KMS-11 (cell line): Measurements from ENCODE around the gene SMIM33.

ENCODE experiments used
- H2AFZ ChIP-seq: fragments of 200-600 bp; sonication (generic); 2 replicates; pipeline ENCODE4 v1.6.1; 2016; ENCODE audit warnings: antibody characterized with exemption, mixed run types, low read depth
- H3K27ac ChIP-seq: fragments of 200-600 bp; sonication (generic); 2 replicates; pipeline ENCODE4 v1.6.1; 2016; ENCODE audit warnings: mild to moderate bottlenecking, mixed run types
- H3K27me3 ChIP-seq: fragments of 200-600 bp; sonication (generic); 2 replicates; pipeline ENCODE4 v1.6.1; 2017; ENCODE audit warnings: mild to moderate bottlenecking, low read depth, mixed run types, moderate library complexity; ENCODE audit not compliant: insufficient read depth
- H3K36me3 ChIP-seq: fragments of 200-600 bp; sonication (generic); 2 replicates; pipeline ENCODE4 v1.6.1; 2017; ENCODE audit warnings: mild to moderate bottlenecking, mixed run types; ENCODE audit not compliant: insufficient read depth
- H3K4me1 ChIP-seq: fragments of 200-600 bp; sonication (generic); 2 replicates; pipeline ENCODE4 v1.6.1; 2016; ENCODE audit warnings: mild to moderate bottlenecking, low read depth, mixed run types; ENCODE audit not compliant: poor library complexity, severe bottlenecking
- H3K4me2 ChIP-seq: fragments of 200-600 bp; sonication (generic); 2 replicates; pipeline ENCODE4 v1.7.0; 2016; ENCODE audit warnings: mild to moderate bottlenecking, mixed run types
- H3K4me3 ChIP-seq: fragments of 200-600 bp; sonication (generic); IDR thresholded peaks from 2 replicates; pipeline ENCODE4 v1.6.1; 2017; ENCODE audit warnings: low read depth, low read length, mixed read lengths; ENCODE audit not compliant: insufficient read depth
- H3K79me2 ChIP-seq: fragments of 200-600 bp; sonication (generic); 2 replicates; pipeline ENCODE4 v1.6.1; 2016; ENCODE audit warnings: low read depth, mixed run types; ENCODE audit not compliant: insufficient read depth
- H3K9ac ChIP-seq: fragments of 200-600 bp; sonication (generic); 2 replicates; pipeline ENCODE4 v1.6.1; 2016; ENCODE audit warnings: mild to moderate bottlenecking, mixed run types
- H4K20me1 ChIP-seq: fragments of 200-600 bp; sonication (generic); 2 replicates; pipeline ENCODE4 v1.6.1; 2016; ENCODE audit warnings: mild to moderate bottlenecking, mixed run types; ENCODE audit not compliant: insufficient read depth
- TF ChIP-seq, protein P1 (sequence below): fragments of 200-600 bp; sonication (generic); conservative IDR thresholded peaks from 2 replicates; pipeline ENCODE4 v1.6.1; 2017; ENCODE audit warnings: low read depth, mild to moderate bottlenecking, antibody characterized with exemption, low read length, moderate library complexity, mixed read lengths

SMIM33 gene

DNA sequence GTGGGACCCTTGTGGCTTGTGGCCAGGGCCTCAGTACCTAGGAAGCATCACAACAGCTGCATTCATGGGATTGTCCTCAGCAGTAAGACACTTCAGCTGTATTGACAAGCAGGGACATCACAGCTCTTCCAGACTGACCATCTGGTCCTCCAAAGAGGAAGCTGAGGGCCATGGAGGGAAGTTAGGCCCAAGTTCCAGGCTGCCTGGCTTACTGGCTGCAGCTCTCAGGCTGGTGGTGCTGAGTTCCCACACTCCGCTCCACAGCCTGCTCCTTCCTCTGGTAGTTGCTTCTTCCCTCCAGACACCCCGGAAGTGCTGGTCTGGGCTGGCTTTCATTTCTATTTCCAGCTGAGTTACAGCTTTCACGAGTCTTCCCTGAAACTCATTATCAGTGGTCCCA is 17.5 kb downstream of the SMIM33 start:
- H3K4me1 ChIP-seq, result peaks cover 4% of the 10 kb centered on the region

DNA sequence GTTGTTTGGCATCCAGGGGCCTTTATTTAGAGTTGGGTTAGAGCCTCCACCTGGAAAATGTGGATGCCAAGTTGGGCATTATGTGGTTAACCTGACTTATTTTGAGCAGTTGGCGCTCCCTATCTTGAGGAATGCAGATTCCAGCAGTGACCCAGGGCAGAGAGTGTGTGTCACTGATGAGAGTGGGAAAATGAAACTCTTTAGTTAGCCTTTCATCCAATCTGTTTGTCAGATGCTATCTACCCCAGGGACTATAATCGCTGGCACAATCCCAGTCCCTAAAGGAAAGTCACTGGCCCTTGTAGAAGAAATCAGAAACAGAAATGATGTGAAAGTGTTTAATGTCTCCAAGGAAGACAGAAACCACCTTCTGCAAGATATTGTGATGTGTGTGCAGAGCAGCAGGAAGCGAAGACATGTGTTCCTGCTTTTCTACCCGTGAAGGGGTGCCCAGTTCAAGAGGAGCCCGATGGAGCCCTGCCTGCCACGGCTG is 21.9 kb downstream of the SMIM33 start:
- Histone ChIP-seq H3K4me1 (no peaks in the 10 kb centered on the region), H3K4me2 (no peak overlapping the region), H3K79me2 (no peaks in the 10 kb centered on the region), H3K27ac (no peak overlapping the region), H3K36me3 (no peaks in the 10 kb centered on the region), H4K20me1 (no peaks in the 10 kb centered on the region), H3K4me3 (no peak overlapping the region), H3K27me3 (no peaks in the 10 kb centered on the region), H2AFZ (no peak overlapping the region), H3K9ac (no peak overlapping the region)
- TF ChIP-seq, protein P1, sequence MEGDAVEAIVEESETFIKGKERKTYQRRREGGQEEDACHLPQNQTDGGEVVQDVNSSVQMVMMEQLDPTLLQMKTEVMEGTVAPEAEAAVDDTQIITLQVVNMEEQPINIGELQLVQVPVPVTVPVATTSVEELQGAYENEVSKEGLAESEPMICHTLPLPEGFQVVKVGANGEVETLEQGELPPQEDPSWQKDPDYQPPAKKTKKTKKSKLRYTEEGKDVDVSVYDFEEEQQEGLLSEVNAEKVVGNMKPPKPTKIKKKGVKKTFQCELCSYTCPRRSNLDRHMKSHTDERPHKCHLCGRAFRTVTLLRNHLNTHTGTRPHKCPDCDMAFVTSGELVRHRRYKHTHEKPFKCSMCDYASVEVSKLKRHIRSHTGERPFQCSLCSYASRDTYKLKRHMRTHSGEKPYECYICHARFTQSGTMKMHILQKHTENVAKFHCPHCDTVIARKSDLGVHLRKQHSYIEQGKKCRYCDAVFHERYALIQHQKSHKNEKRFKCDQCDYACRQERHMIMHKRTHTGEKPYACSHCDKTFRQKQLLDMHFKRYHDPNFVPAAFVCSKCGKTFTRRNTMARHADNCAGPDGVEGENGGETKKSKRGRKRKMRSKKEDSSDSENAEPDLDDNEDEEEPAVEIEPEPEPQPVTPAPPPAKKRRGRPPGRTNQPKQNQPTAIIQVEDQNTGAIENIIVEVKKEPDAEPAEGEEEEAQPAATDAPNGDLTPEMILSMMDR, result no peak

More for the DNA sequence above, 17.5 kb downstream of the SMIM33 start:
- H3K4me3 ChIP-seq, result no peak overlapping the region
- no peaks in the 10 kb centered on the region for H3K27me3 ChIP-seq
- H3K27ac ChIP-seq, result no peak overlapping the region
- no peak overlapping the region for H3K4me2 ChIP-seq
- TF ChIP-seq, protein P1, result no peak
- H4K20me1 ChIP-seq, result no peaks in the 10 kb centered on the region
- H2AFZ ChIP-seq, result no peak overlapping the region
- H3K79me2 ChIP-seq, result no peaks in the 10 kb centered on the region
- no peaks in the 10 kb centered on the region for H3K36me3 ChIP-seq
- H3K9ac ChIP-seq, result no peak overlapping the region

DNA sequence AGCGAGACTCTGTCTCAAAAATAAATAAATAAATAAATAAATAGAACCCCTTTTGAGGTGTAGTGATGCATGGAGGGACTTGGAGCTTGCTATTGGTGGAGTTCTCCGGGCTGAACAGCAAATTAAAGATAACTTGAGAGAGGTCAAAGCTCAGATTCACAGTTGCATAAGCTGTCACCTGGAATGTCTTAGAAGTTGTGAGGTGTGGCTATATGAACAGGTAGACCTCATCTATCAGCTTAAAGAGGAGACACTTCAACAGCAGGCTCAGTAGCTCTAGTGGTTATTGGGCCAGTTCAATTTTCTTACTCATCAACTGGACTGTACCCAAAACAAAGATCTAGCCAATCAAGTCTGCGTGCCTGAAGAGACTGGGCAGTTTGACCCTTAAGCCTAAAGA is 23.5 kb downstream of the SMIM33 start:
- H2AFZ ChIP-seq, result no peak overlapping the region
- H3K27me3 ChIP-seq, result no peaks in the 10 kb centered on the region
- H3K36me3 ChIP-seq, result no peaks in the 10 kb centered on the region
- H3K27ac ChIP-seq, result no peak overlapping the region
- no peak overlapping the region for H3K9ac ChIP-seq
- H3K79me2 ChIP-seq, result no peaks in the 10 kb centered on the region
- H3K4me3 ChIP-seq, result no peak overlapping the region
- H4K20me1 ChIP-seq, result no peaks in the 10 kb centered on the region
- H3K4me2 ChIP-seq, result no peak overlapping the region
- H3K4me1 ChIP-seq, result no peaks in the 10 kb centered on the region
- TF ChIP-seq, protein P1, result no peak

DNA sequence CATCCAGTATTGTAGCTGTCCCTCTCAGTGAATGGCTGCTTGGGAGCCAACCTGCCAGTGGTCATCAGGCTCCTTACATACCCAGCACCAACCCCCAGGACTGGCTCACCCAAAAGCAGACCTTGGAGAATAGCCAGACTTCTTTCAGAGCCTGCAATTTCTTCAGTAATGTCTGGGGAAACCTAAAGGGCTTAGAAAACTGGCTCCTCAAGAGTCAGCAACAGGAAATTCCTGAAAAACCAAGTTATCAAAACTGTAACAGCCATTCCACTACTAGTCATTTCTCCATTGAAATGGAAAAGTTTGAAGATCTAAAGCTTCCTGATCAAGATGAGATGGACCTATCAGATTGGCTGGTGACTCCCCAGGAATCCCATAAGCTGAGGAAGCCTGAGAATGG is 24.0 kb downstream of the SMIM33 start:
- Histone ChIP-seq H3K4me3 (no peak overlapping the region), H2AFZ (no peak overlapping the region), H3K79me2 (no peaks in the 10 kb centered on the region), H3K4me2 (no peak overlapping the region), H3K27ac (no peak overlapping the region), H3K4me1 (no peaks in the 10 kb centered on the region), H3K36me3 (no peaks in the 10 kb centered on the region), H3K9ac (no peak overlapping the region), H3K27me3 (no peaks in the 10 kb centered on the region), H4K20me1 (no peaks in the 10 kb centered on the region)
- TF ChIP-seq, protein P1, result no peak
